Activated CD4-positive, alpha-beta T cell treated with anti-CD3 and anti-CD28 coated beads, Interleukin-2, amount 10 ng/mL, durations not matched to agents 7 days and 5 days (primary cell): ENCODE measurements around the gene LRRC25. TPM values are rescaled to one million over a fixed set of nuclear protein-coding genes. Genes with fewer than 3 reads are reported as not detected.
A peak's percentile ranks its signal among the peaks of the same experiment; 100 is the strongest.

Experiments
- CTCF ChIA-PET: fragments of 350-600 bp; sonication (Branson Sonifier 250); formaldehyde crosslinking; loops from one replicate; lab custom pipeline; 2021; ENCODE audit warnings: antibody characterized with exemption; lab: Charles Lee
- POLR2A ChIA-PET: fragments of 350-600 bp; sonication (Branson Sonifier 250); formaldehyde crosslinking; loops from one replicate; lab custom pipeline; 2021; ENCODE audit warnings: antibody characterized with exemption; lab: Charles Lee
- DNase-seq: peaks from one replicate; pipeline ENCODE4 v3.0.0-alpha.2; 2020
- H3K27ac Mint-ChIP-seq: one replicate; pipeline ENCODE4 v1.8.0; 2021; ENCODE audit warnings: mild to moderate bottlenecking, moderate library complexity, mixed read lengths
- H3K27me3 Mint-ChIP-seq: one replicate; pipeline ENCODE4 v1.8.0; 2021; ENCODE audit warnings: mixed read lengths
- H3K36me3 Mint-ChIP-seq: one replicate; pipeline ENCODE4 v1.8.0; 2021; ENCODE audit warnings: low read depth, mixed read lengths
- H3K4me1 Mint-ChIP-seq: one replicate; pipeline ENCODE4 v1.8.0; 2021; ENCODE audit warnings: mixed read lengths
- H3K4me3 Mint-ChIP-seq: one replicate; pipeline ENCODE4 v1.8.0; 2021; ENCODE audit warnings: mild to moderate bottlenecking, moderate library complexity, mixed read lengths
- H3K9me3 Mint-ChIP-seq: one replicate; pipeline ENCODE4 v1.8.0; 2021; ENCODE audit warnings: mixed read lengths
- total RNA-seq, 2 experiments: library from RNA; stranded (reverse); gene quantifications; one replicate each; pipeline ENCODE4 v1.2.3, GENCODE V29; 2021

LRRC25 gene
- total RNA-seq, 2 experiments from 2014 or later, result not detected

- ChIA-PET CTCF (interaction anchor here (1.0 to 2.8 kb wide), 5 partner anchors 8 to 480 kb away, joined by 3 to 7 read pairs (median 6); partner anchors contain the start of gene SSBP4), POLR2A (interaction anchor here (0.7 kb wide), 1 partner anchor 156 kb away, joined by 3 read pairs; no protein-coding TSS in a partner anchor)
- Mint-ChIP-seq H3K4me3 (no peak overlapping the region), H3K27ac (no peak overlapping the region), H3K36me3 (peaks cover 18% of the 10 kb centered on the region), H3K4me1 (peaks cover 35% of the 10 kb centered on the region), H3K27me3 (no peaks in the 10 kb centered on the region), H3K9me3 (no peaks in the 10 kb centered on the region)
- DNase-seq, result no peak
Measured at GRCh38 chr19:18433735-18434398, 36.4 kb upstream of the LRRC25 start.

GRCh38 chr19:18433015-18433691 lies 35.7 kb upstream of the LRRC25 start:
- POLR2A ChIA-PET, result no interaction called here

DNA sequence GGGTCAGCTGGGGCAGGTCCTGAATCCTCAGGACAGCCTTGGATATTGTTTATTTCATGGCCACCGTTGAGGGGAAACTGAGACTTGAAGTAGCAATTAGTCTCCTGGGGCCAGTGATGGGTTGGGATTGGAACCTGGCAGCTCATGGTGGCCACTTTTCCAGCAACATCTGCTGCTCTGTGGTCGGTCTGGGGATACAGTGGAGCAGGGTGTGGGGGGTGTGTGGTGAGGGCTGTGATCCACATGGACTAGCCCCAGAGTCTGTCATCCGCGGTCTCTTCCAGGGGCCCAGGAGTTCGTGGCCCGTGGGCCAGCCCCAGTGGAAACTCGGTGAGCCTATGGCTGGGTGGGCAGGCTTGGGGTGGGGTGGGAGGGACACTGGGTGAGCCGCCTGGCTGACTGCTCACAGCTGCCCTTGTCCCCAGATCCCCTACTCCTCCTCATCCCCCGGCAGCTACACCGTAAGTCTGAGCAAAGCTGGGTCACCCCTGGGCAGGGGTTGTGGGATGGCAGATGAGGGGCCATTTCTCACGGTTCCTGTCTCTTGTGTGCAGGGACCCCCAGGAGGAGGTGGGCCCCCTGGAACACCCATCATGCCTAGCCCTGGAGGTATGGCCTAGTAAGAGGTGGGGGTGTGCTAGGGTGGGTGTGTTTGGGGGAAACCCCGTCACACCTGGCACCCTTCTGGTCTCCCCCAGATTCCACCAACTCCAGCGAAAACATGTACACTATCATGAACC lies 35.0 kb upstream of the LRRC25 start:
- ChIA-PET POLR2A (interaction anchor here (0.6 to 0.7 kb wide), 2 partner anchors 18 to 239 kb away, joined by 3 read pairs; partner anchors contain the start of gene MPV17L2), CTCF (interaction anchor here (1.3 to 1.4 kb wide), 3 partner anchors 11 to 16 kb away, joined by 3 read pairs; partner anchors contain the start of gene SSBP4)
- no peak for DNase-seq
- no peaks in the 10 kb centered on the region for H3K9me3 Mint-ChIP-seq
- H3K4me3 Mint-ChIP-seq, result no peak overlapping the region
- peaks cover 18% of the 10 kb centered on the region for H3K36me3 Mint-ChIP-seq
- peaks cover 41% of the 10 kb centered on the region for H3K4me1 Mint-ChIP-seq
- no peaks in the 10 kb centered on the region for H3K27me3 Mint-ChIP-seq
- H3K27ac Mint-ChIP-seq, result no peak overlapping the region

More at GRCh38 chr19:18433015-18433691, 35.7 kb upstream of the LRRC25 start:
- no peaks in the 10 kb centered on the region for H3K27me3 Mint-ChIP-seq
- DNase-seq, result no peak
- H3K9me3 Mint-ChIP-seq, result no peaks in the 10 kb centered on the region
- peaks cover 41% of the 10 kb centered on the region for H3K4me1 Mint-ChIP-seq
- no peak overlapping the region for H3K27ac Mint-ChIP-seq
- H3K4me3 Mint-ChIP-seq, result no peak overlapping the region
- peaks cover 18% of the 10 kb centered on the region for H3K36me3 Mint-ChIP-seq
- CTCF ChIA-PET, result interaction anchor here (2.8 kb wide), 1 partner anchor 18 kb away, joined by 7 read pairs; no protein-coding TSS in a partner anchor

DNA sequence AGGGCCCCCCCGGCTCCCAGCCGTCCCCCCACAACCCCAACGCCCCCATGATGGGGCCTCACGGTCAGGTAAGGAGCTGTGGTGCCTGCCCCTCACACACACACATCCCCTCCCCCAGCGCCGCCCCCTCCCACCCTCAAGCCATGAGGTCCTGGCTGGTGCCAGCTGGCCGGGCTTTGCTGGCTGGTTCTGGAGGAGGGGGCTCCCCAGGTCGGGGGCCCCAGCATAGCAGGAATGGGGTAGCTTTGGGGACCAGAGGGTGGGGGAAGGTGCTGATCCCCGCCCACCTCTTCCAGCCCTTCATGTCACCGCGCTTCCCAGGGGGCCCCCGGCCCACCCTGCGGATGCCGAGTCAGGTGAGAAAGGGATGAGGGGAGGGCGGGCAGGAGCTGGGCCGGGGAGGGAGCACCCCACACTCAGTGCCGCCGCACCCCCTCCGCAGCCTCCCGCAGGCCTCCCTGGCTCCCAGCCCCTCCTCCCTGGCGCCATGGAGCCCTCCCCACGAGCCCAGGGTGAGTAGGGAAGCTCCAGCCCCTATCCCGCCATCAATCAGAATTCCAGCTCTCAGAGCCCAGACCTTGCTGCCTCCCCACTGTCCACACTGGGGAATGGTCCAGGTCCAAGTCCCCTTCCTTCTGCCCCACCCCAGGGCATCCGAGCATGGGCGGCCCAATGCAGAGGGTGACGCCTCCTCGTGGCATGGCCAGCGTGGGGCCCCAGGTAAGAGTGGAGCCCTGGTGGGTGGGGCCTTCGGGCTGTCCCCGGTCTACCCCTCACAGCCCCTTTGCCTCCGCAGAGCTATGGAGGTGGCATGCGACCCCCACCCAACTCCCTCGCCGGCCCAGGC lies 34.2 kb upstream of the LRRC25 start:
- Mint-ChIP-seq H3K4me3 (no peak overlapping the region), H3K36me3 (peaks cover 18% of the 10 kb centered on the region), H3K9me3 (no peaks in the 10 kb centered on the region), H3K4me1 (peaks cover 38% of the 10 kb centered on the region), H3K27ac (no peak overlapping the region), H3K27me3 (no peaks in the 10 kb centered on the region)
- ChIA-PET CTCF (interaction anchor here (0.5 to 1.4 kb wide), 5 partner anchors 9 to 84 kb away, joined by 3 to 4 read pairs (median 3); partner anchors contain the start of gene SSBP4), POLR2A (interaction anchor here (0.6 to 0.7 kb wide), 2 partner anchors 17 to 239 kb away, joined by 3 read pairs; partner anchors contain the start of gene MPV17L2)
- no peak for DNase-seq

- Mint-ChIP-seq H3K4me3 (no peak overlapping the region), H3K4me1 (peaks cover 36% of the 10 kb centered on the region), H3K9me3 (no peaks in the 10 kb centered on the region), H3K27me3 (no peaks in the 10 kb centered on the region), H3K36me3 (peaks cover 17% of the 10 kb centered on the region), H3K27ac (peak overlapping the region; percentile 54)
- DNase-seq, result no peak
- ChIA-PET CTCF (interaction anchor here (1.1 kb wide), 1 partner anchor 10 kb away, joined by 4 read pairs; no protein-coding TSS in a partner anchor), POLR2A (no interaction called here)
Measured at GRCh38 chr19:18430417-18431144, 33.2 kb upstream of the LRRC25 start.

DNA sequence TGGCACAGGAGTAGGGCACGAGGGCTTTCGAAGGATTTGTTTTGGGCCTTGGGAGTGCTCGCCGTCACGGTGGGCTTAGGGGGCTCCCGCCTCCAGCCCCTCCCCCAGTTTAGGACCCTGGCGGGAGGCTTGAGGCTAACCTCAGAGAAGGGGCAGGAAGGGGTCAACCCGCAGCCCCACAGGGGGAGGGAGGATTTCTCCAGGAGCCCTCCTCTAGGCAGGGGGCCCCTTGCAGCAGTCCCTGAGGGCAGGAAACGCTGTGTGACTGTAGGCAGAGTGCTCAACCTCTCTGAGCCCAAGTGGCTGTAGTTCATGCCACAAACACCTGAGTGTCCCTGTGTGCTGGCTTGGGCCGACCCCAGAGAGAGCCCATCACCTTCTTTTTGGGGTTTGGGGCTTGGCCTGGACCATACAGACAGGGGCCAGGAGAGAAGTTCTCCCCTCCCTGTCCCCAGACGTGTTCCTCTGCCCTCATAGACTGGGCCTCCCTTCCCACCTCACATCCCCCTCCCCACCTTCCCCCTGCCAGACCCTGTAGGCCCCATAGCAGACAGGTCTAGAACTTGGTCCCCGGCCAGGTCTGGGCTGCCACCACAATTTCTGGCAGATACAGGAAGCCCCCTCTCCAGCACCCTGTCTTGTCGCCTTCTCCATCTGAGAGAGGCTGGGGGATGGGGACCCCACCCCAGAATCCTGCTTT lies 32.4 kb upstream of the LRRC25 start:
- ChIA-PET POLR2A (no interaction called here), CTCF (interaction anchor here (3.2 kb wide), 1 partner anchor 10 kb away, joined by 13 read pairs; the partner anchor contains the start of gene SSBP4)
- Mint-ChIP-seq H3K9me3 (no peaks in the 10 kb centered on the region), H3K36me3 (peaks cover 14% of the 10 kb centered on the region), H3K27me3 (no peaks in the 10 kb centered on the region), H3K4me3 (peak overlapping the region; percentile 70), H3K27ac (peak overlapping the region; percentile 87), H3K4me1 (peaks cover 40% of the 10 kb centered on the region)
- peak; percentile 50 for DNase-seq

GRCh38 chr19:18428787-18429674 lies 31.6 kb upstream of the LRRC25 start:
- peaks cover 44% of the 10 kb centered on the region for H3K4me1 Mint-ChIP-seq
- peak; percentile 85 for DNase-seq
- no peaks in the 10 kb centered on the region for H3K27me3 Mint-ChIP-seq
- peaks cover 13% of the 10 kb centered on the region for H3K36me3 Mint-ChIP-seq
- ChIA-PET POLR2A (no interaction called here), CTCF (interaction anchor here (1.3 to 3.2 kb wide), 2 partner anchors 9 to 14 kb away, joined by 3 to 13 read pairs; partner anchors contain the start of gene SSBP4)
- H3K27ac Mint-ChIP-seq, result peak overlapping the region; percentile 62
- no peaks in the 10 kb centered on the region for H3K9me3 Mint-ChIP-seq
- peak overlapping the region; percentile 70 for H3K4me3 Mint-ChIP-seq

DNA sequence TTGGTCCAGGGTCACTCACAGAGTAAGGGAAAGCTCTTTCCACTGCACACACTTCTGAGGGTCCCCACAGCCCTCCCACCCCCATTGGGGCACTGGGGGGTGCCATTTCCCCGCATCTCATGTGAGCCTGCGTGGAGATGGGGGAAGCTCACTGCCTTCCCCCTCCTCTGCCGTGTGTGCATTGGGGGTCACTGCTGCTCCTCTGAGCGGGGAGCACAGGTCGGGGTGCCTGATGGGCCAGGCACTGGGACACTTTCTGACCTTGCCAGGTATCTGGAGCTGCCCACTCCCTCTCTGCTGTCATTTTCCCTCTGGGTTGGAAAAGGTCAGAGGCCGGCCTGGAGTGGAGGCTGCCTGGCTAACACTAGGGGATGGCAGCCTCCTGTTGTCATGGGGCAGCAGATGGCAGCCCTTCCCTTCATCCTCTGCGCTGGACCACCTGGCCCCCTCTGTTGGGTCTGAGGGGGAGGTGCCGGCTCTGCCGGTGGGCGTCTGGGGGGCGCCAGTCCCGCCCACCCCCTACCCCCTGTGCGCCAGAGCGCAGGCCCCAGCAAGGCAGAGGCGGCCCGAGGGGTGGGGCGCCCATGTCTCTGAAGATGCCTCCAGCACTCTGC lies 30.9 kb upstream of the LRRC25 start:
- H3K9me3 Mint-ChIP-seq, result no peaks in the 10 kb centered on the region
- H3K36me3 Mint-ChIP-seq, result peaks cover 15% of the 10 kb centered on the region
- H3K27me3 Mint-ChIP-seq, result no peaks in the 10 kb centered on the region
- peaks cover 52% of the 10 kb centered on the region for H3K4me1 Mint-ChIP-seq
- ChIA-PET CTCF (interaction anchor here (1.3 to 3.2 kb wide), 2 partner anchors 9 to 14 kb away, joined by 3 to 13 read pairs; partner anchors contain the start of gene SSBP4), POLR2A (no interaction called here)
- no peak overlapping the region for H3K27ac Mint-ChIP-seq
- H3K4me3 Mint-ChIP-seq, result no peak overlapping the region
- no peak for DNase-seq

DNA sequence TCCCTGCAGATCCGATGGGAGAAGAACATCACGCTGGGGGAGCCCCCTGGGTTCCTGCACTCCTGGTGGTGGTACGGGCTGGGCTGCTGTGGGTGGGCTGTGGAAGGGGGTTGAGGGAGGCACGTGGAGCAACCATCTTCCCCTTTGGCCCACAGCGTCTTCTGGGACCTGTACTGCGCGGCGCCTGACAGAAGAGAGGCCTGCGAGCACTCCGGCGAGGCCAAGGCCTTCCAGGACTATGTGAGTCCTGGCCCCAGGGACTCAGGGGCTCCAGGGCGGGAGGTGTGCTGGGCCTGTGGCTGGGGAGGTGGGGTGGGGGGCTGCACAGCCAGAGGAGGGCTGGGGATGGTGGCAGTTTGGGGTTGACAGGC lies 30.3 kb upstream of the LRRC25 start:
- Mint-ChIP-seq H3K36me3 (peaks cover 20% of the 10 kb centered on the region), H3K4me1 (peaks cover 56% of the 10 kb centered on the region), H3K4me3 (no peak overlapping the region), H3K9me3 (no peaks in the 10 kb centered on the region), H3K27me3 (no peaks in the 10 kb centered on the region), H3K27ac (no peak overlapping the region)
- no peak for DNase-seq
- CTCF ChIA-PET, result interaction anchor here (3.2 kb wide), 1 partner anchor 8 kb away, joined by 13 read pairs; the partner anchor contains the start of gene SSBP4
- POLR2A ChIA-PET, result no interaction called here
